NCI-H226 (cell line): ENCODE results near the gene MINDY4.

Experiments used
- DNase-seq: peaks from one replicate; pipeline ENCODE4 v3.0.0-alpha.2; 2015

MINDY4 gene

DNA sequence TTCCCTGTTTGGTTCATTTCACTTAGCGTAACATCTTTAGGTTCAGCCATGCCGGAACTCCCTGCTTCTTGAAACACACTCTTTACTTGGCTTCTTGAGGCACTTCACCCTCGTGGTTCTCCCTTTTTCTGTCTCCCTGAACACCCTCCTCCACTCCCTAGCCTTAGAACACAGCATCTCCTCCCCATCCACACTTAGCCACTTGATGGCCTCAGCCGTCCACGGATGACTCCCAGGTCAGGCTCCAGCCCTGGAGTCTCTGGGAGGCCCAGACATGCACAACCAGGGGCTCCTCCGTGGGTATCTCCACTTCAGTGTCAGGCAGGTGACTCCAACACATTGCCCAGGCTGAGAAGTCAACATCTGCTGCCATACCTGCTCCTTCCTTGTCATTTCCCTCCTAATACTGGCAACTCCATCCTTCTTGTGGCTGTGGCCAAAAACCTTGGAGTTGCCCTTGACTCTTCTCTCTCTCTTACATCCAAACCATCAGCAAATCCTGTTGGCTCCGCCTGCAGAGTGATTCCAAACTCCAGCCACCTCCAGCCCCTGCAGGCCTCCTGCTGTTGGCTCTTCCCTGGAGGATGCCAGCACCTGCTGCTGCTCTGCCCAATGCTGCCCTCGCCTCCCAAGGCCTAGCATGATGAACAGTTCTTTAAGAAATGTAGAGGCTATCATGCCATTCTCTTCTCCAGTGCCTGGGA is 27.7 kb upstream of the MINDY4 start:
- peak; percentile 62 for DNase-seq

DNA sequence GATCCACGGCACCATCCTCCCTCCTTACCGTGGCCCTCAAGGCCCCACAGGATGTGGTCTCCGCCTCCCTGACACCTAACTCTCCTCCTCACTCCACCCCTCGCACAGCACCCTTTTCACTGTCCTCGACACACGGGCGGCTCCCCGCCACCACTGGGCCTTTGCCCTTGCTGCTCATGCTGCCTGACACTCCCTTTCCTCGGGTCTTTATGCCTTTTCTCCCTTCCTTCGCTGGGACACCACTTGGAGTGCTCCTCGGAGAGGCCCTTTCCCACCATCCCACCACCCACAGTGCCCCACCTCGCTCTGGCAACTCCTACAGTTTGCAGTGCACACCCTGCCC is 27.2 kb upstream of the MINDY4 start:
- DNase-seq = no peak

- no peak for DNase-seq
Measured at GRCh38 chr7:30745261-30745941, 25.8 kb upstream of the MINDY4 start.

- no peak for DNase-seq
Measured at GRCh38 chr7:30750010-30750409, 21.2 kb upstream of the MINDY4 start.

- no peak for DNase-seq
Measured at GRCh38 chr7:30750683-30751650, 20.2 kb upstream of the MINDY4 start.

GRCh38 chr7:30751696-30752273 is 19.4 kb upstream of the MINDY4 start, which contains the start of gene INMT:
INMT (plus strand) TSS chr7:30752135; CDS start chr7:30752151, 16 bp downstream.
- DNase-seq = no peak

GRCh38 chr7:30752484-30752883 is 18.7 kb upstream of the MINDY4 start:
- no peak for DNase-seq

DNA sequence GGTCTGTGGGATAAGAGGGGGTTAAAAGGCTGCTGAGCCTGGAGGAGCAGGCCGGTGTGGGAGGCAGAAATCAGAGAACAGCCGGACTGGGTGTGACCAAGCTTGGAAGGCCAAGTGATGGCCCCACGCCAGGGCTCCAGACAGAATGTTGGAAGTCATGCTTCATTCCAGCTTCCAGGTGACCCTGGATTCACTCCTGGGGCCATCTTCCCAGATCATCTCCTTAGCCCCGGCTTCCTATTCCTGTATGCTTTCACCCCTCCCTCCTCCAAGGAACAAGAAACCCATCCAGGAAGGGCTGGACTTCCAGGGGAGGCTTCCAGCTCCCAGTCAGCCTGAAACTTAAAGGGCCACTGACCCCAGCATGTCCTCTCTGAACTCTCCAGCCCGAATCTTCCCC is 18.2 kb upstream of the MINDY4 start:
- DNase-seq = peak; percentile 41

GRCh38 chr7:30754315-30754877 is 16.8 kb upstream of the MINDY4 start:
- DNase-seq = no peak

DNA sequence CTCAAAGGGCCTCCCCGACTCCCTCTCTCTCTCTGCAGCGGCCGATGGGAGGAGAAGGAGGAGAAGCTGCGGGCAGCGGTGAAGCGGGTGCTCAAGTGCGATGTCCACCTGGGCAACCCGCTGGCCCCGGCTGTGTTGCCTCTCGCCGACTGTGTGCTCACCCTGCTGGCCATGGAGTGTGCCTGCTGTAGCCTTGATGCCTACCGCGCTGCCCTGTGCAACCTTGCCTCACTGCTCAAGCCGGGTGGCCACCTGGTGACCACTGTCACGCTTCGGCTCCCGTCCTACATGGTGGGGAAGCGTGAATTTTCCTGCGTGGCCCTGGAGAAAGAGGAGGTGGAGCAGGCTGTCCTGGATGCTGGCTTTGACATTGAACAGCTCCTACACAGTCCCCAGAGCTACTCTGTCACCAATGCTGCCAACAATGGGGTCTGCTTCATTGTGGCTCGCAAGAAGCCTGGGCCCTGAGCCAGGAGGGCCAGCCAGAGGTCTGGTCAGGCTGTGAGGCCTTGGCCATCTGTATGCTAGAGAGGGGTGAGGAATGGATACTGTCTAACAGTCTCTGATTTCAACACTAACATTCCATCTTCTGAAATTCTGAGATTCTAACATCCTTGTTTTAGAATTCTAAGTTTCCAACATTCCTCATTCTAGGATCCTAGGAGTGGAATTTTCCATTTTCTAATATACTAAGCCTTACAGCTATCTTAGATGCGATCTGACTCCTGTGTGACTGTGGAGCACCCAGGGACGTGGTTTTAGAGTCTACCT is 15.6 kb upstream of the MINDY4 start:
- no peak for DNase-seq

- DNase-seq = no peak
Measured at GRCh38 chr7:30757342-30757692, 13.9 kb upstream of the MINDY4 start.

GRCh38 chr7:30760514-30761213 is 10.6 kb upstream of the MINDY4 start:
- no peak for DNase-seq

DNA sequence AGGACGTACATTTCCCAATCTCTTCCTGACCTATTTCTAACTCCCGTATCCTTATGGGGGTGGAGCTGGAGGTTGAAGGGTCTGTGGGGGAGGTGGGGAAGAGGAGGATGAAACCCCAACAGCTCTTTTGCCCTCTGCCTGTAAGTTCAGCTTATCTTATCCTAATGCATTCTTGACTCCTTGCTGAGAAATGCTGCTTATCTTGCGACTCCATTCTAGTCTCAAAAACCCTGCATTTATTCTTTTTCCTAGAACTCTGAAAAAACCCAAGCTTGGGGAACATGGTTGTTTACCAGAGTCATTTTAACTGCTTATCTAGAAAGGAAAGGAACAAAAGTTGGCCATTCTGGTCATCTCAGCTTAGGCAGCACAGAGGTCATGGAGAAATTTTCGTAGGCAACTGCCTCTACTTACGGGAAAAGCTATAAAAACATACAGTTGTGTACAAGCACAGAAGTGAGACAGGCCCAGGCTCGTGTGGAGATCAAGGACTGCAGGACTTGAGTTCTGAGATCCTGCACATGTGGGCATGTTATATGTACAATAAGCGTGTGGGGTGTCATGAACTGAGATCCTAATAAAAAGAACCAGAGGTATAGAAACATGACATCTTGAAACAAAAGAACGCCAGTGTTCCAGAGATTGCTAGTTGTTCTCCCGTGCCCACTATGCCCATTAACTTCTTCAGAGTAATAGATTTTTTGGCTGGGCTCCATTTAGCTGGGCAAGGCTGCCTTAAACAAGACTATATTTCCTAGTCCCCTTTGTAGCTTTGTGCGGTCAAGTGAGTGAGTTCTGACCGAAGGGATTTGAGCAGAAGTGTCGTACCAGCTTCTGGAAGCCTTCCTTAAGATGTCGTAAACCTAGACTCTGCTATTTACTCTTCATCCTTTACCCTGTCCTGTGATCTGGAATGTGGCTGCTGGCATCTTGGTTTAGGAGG is 9.7 kb upstream of the MINDY4 start:
- peak; percentile 97 for DNase-seq

- peak; percentile 74 for DNase-seq
Measured at GRCh38 chr7:30764030-30764975, 6.9 kb upstream of the MINDY4 start.

DNA sequence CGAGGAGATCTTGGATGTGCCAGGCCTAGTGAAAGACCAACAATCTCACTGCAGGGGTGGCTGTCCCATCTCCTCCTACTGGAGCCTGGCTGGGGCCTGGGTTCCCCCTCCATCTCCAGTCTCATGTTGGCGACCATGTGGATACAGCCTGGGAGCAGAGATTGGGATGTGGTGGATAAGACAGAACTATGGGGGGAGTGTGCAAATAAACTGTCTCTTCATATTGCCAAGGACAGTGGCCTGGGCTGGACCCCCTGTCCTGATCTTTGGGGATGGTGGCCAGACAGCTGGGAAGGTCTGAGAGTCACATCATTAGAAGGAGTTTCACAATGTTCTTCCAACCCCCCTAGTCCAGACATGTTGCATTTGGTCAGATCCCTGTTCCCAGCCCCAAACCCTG is 5.8 kb upstream of the MINDY4 start:
- DNase-seq = no peak

- DNase-seq = no peak
Measured at GRCh38 chr7:30770845-30771173, 408 bp upstream of the MINDY4 start.

GRCh38 chr7:30771880-30772425 is 736 bp downstream of the MINDY4 start:
- DNase-seq = no peak

DNA sequence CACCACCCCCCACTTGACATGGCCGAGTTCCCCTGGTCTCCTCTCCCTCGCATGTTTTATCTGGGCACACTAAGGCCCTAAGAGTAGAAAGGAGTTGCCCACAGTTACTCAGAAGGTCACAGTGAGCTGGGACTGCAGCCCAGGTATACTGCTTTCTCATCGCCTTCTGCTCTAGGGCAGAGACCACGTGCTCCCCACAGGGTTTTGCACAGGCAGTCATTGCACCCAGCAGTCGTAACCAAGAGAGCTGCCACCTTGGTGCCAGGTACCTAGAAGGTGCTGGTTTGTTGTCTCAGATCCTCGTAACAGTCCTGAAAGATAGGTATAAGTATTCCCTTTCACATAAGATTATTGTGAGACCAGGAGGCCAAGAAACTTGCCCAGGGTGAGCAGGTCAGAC is 1.8 kb downstream of the MINDY4 start:
- DNase-seq = no peak

GRCh38 chr7:30775992-30776391 is 4.8 kb downstream of the MINDY4 start:
- no peak for DNase-seq
